ENCODE data around the gene TNS3. TPM values are rescaled to one million over a fixed set of nuclear protein-coding genes. Genes with fewer than 3 reads are reported as not detected.

TNS3 gene
- total and polyA plus RNA-seq, 10 of the 15 experiments (the other 5 are each of a cell fraction or from before 2014, with no cell fraction given), result 0.27 to 2.7 (median 0.79) TPM

DNA sequence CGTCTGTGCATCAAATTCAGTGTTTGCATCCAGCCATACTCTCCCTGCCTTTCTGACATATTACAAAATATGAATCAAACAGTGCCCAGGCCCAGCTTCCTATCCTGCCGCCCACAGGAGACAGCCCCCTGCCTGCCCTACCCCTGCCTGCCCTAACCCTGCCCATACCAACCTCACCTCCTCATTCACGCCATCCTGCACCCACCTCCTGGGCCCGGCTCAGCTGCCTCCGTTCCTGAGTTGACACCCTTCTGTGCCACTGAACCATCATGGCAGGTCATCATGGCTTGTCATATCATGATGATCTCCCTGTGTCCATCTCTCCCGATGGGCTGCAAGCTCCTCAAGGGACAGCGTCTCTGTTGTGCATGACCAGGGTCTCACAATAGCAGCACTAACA is 72.3 kb downstream of the TNS3 start:
- no TSS peak for BruUV-seq (replicated peaks)
- H2AFZ ChIP-seq (ENCODE audit: control insufficient read depth, low read depth, low read length), result no peak overlapping the region
- H3K9me3 ChIP-seq (replicated peaks; ENCODE audit: control insufficient read depth, insufficient read depth, low read length), result no peaks in the 10 kb centered on the region
- no peaks in the 10 kb centered on the region for H3K4me1 ChIP-seq (ENCODE audit: control insufficient read depth, insufficient read depth, low read length)
- H3K9ac ChIP-seq (ENCODE audit: control insufficient read depth, insufficient read depth, low read length), result no peak overlapping the region
- FAIRE-seq (no peak), ATAC-seq (no peak), DNase-seq (ENCODE audit: low read depth, low spot score) (no peak)
- 49% methylated on average over 7 of the region's 7 CpGs for WGBS (ENCODE audit: insufficient coverage, insufficient replicate concordance, low lambda C conversion rate, missing lambda C conversion rate)
- no peak overlapping the region for H3K27ac ChIP-seq (ENCODE audit: control insufficient read depth, insufficient read depth)
- CTCF ChIA-PET, result no interaction called here
- POLR2A ChIA-PET, result interaction anchor here (0.6 kb wide), 1 partner anchor 1797 kb away, joined by 3 read pairs; no protein-coding TSS in a partner anchor
- SMC1A ChIA-PET (ENCODE audit: uncharacterized antibody, unreplicated experiment), result no interaction called here
- H3K4me3 ChIP-seq, result no peak overlapping the region
- RAD21 ChIA-PET (ENCODE audit: unreplicated experiment), result no interaction called here
- in situ Hi-C loops (cut with MboI), result no loop called here
- H3K36me3 ChIP-seq (ENCODE audit: control insufficient read depth in 2 of 2, insufficient read depth in 2 of 2, low read length in 1 of 2), result no peaks in the 10 kb centered on the region
- TF ChIP-seq GABPA (IDR thresholded peaks at IDR 0.05; ENCODE audit: low read depth) (no peak), MEF2B (IDR thresholded peaks at IDR 0.05; ENCODE audit: partially characterized antibody, poor library complexity, severe bottlenecking) (no peak), MEF2A (IDR thresholded peaks at IDR 0.05; ENCODE audit: insufficient read depth, low read depth, low read length) (no peak), NFXL1 (IDR thresholded peaks at IDR 0.05; ENCODE audit: borderline replicate concordance) (no peak), EZH2 (IDR thresholded peaks at IDR 0.05; ENCODE audit: borderline replicate concordance, control insufficient read depth, low read depth, low read length) (no peak), RELA (IDR thresholded peaks at IDR 0.05; ENCODE audit: borderline replicate concordance, partially characterized antibody) (no peak), SRF (IDR thresholded peaks at IDR 0.05; ENCODE audit: low read depth in 2 of 2, low read length in 2 of 2) (no peak), TAF1 (IDR thresholded peaks at IDR 0.05; ENCODE audit: borderline replicate concordance, low read depth, low read length) (no peak), CBFB (IDR thresholded peaks at IDR 0.05; ENCODE audit: low read depth) (no peak), IRF4 (IDR thresholded peaks at IDR 0.05; ENCODE audit: low read depth, low read length) (no peak), CBX5 (IDR thresholded peaks at IDR 0.05; ENCODE audit: low read depth) (no peak), YBX1 (IDR thresholded peaks at IDR 0.05) (no peak), NBN (IDR thresholded peaks at IDR 0.05) (no peak), SIN3A (IDR thresholded peaks at IDR 0.05; ENCODE audit: low read depth, low read length) (no peak), EGR1 (IDR thresholded peaks at IDR 0.05; ENCODE audit: borderline replicate concordance in 1 of 2, low read depth in 2 of 2, low read length in 2 of 2) (no peak), REST (IDR thresholded peaks at IDR 0.05; ENCODE audit: low read depth, low read length) (no peak), ZBED1 (IDR thresholded peaks at IDR 0.05; ENCODE audit: borderline replicate concordance) (no peak)
- TF ChIP-seq, protein P1, sequence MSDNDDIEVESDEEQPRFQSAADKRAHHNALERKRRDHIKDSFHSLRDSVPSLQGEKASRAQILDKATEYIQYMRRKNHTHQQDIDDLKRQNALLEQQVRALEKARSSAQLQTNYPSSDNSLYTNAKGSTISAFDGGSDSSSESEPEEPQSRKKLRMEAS (IDR thresholded peaks at IDR 0.05; ENCODE audit: low read depth, low read length), result no peak
- TF ChIP-seq, protein P2, sequence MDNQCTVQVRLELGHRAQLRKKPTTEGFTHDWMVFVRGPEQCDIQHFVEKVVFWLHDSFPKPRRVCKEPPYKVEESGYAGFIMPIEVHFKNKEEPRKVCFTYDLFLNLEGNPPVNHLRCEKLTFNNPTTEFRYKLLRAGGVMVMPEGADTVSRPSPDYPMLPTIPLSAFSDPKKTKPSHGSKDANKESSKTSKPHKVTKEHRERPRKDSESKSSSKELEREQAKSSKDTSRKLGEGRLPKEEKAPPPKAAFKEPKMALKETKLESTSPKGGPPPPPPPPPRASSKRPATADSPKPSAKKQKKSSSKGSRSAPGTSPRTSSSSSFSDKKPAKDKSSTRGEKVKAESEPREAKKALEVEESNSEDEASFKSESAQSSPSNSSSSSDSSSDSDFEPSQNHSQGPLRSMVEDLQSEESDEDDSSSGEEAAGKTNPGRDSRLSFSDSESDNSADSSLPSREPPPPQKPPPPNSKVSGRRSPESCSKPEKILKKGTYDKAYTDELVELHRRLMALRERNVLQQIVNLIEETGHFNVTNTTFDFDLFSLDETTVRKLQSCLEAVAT (IDR thresholded peaks at IDR 0.05), result no peak
- TF ChIP-seq, protein P3, sequence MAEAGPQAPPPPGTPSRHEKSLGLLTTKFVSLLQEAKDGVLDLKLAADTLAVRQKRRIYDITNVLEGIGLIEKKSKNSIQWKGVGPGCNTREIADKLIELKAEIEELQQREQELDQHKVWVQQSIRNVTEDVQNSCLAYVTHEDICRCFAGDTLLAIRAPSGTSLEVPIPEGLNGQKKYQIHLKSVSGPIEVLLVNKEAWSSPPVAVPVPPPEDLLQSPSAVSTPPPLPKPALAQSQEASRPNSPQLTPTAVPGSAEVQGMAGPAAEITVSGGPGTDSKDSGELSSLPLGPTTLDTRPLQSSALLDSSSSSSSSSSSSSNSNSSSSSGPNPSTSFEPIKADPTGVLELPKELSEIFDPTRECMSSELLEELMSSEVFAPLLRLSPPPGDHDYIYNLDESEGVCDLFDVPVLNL (IDR thresholded peaks at IDR 0.05; ENCODE audit: low read depth, low read length), result no peak
- no peaks in the 10 kb centered on the region for H4K20me1 ChIP-seq (ENCODE audit: control insufficient read depth, insufficient read depth)
- H3K79me2 ChIP-seq (ENCODE audit: control insufficient read depth, insufficient read depth, low read length), result no peaks in the 10 kb centered on the region
- no peak overlapping the region for H3K4me2 ChIP-seq (ENCODE audit: control insufficient read depth, insufficient read depth)
- intact Hi-C loops (cut with micrococcal nuclease; ENCODE audit: unreplicated experiment), result no loop called here
- H3K27me3 ChIP-seq (replicated peaks in 1 of 2; ENCODE audit: control insufficient read depth in 2 of 2, insufficient read depth in 2 of 2, low read length in 1 of 2), result peaks cover 0 to 2% of the 10 kb centered on the region in 2 experiments; a peak in 2 of 4 replicates

Data from GM12878 (cell line).